ENCODE measurements around the gene F7.

F7 gene

DNA sequence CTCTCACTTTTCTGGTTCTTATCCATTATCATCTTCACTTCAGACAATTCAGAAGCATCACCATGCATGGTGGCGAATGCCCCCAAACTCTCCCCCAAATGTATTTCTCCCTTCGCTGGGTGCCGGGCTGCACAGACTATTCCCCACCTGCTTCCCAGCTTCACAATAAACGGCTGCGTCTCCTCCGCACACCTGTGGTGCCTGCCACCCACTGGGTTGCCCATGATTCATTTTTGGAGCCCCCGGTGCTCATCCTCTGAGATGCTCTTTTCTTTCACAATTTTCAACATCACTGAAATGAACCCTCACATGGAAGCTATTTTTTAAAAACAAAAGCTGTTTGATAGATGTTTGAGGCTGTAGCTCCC is 14.2 kb downstream of the F7 start:
- Histone ChIP-seq H3K27me3 (ENCODE audit: control insufficient read depth, insufficient read depth, low read length) (peaks cover 2% of the 10 kb centered on the region), H3K36me3 (ENCODE audit: control insufficient read depth, insufficient read depth, low read length) (no peaks in the 10 kb centered on the region), H3K9me3 (ENCODE audit: control insufficient read depth, low read length) (no peaks in the 10 kb centered on the region), H3K9ac (ENCODE audit: low read length) (no peak overlapping the region), H3K4me3 (ENCODE audit: low read length) (no peak overlapping the region), H3K4me1 (ENCODE audit: control insufficient read depth, insufficient read depth, low read length) (peaks cover 17% of the 10 kb centered on the region)

DNA sequence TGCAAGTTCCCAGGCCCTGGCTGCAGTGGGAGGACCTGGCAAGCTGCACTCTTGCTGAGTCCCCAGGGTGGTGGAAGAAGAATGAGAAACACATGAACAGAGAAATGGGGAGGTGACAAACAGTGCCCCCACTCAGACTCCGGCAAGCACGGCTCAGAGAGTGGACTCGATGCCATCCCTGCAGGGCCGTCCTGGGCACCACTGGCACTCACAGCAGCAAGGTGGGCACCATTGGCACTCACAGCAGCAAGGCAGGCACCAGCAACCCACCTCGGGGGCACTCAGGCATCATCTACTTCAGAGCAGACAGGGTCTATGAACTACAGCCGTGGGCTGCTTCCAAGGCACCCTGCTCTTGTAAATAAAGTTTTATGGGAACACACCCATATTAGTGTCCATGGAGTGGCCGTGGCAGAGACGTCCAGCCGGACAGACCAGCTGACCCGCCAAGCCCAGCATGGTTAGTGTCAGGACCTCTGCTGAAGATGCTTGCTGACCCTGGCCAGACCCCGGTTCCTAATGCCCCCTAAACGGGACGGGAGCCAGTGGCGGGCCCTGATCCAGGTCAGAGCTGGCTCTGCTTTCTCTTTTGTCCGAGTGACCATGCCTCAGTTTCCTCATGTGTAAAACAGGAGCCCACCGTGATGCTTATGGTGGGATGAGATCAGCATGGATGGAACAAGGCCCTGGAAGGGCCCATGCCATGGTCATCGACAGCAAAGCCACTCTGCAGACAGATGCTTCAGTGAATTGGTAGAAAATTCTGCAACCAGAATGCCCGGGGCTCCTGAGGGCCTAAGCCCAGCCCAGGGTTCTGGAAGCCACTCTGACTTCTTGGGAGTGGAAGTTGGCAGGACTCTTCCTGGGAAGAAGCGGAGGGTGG is 14.9 kb downstream of the F7 start:
- Histone ChIP-seq H3K4me1 (ENCODE audit: control insufficient read depth, insufficient read depth, low read length) (peaks cover 17% of the 10 kb centered on the region), H3K36me3 (ENCODE audit: control insufficient read depth, insufficient read depth, low read length) (no peaks in the 10 kb centered on the region), H3K9me3 (ENCODE audit: control insufficient read depth, low read length) (no peaks in the 10 kb centered on the region), H3K4me3 (ENCODE audit: low read length) (no peak overlapping the region), H3K9ac (ENCODE audit: low read length) (no peak overlapping the region), H3K27me3 (ENCODE audit: control insufficient read depth, insufficient read depth, low read length) (peaks cover 2% of the 10 kb centered on the region)

DNA sequence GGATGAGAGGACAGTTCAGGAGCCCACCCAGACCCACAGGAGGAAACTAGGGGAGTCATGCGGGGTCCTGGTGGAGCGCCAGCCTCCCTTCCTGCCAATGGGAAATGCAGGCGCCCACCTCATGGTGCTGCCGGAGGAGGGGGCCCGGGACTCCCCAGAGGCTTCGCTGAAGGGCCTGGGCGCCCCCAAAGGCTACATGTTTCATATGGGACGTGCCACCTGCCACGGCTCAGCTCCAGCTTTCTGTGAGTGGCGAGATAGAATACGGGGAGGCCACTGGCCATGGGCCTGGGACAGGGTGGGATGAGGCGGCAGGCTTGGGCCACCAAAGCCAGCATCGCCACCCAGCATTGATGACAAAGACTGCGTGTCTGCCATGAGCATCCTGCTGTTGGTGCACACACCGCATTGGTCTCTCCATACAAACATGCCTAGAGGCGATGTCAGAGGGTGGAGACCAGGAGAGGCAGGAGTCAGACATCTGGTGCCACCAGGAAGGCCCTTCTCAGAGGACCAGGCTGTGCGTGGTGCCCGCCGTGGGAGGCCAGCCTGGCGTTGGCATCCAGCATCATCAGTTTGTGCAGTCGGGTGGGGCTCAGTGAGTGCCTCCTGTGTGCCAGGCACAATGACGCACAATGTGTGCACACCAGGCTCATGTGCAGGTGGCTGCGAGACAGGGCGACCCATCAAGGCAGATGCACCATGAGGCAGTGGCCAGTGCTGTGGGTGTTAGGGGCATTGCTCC is 15.8 kb downstream of the F7 start:
- H3K27me3 ChIP-seq (ENCODE audit: control insufficient read depth, insufficient read depth, low read length), result no peaks in the 10 kb centered on the region
- no peak overlapping the region for H3K9ac ChIP-seq (ENCODE audit: low read length)
- H3K9me3 ChIP-seq (ENCODE audit: control insufficient read depth, low read length), result no peaks in the 10 kb centered on the region
- peaks cover 17% of the 10 kb centered on the region for H3K4me1 ChIP-seq (ENCODE audit: control insufficient read depth, insufficient read depth, low read length)
- no peaks in the 10 kb centered on the region for H3K36me3 ChIP-seq (ENCODE audit: control insufficient read depth, insufficient read depth, low read length)
- H3K4me3 ChIP-seq (ENCODE audit: low read length), result no peak overlapping the region

DNA sequence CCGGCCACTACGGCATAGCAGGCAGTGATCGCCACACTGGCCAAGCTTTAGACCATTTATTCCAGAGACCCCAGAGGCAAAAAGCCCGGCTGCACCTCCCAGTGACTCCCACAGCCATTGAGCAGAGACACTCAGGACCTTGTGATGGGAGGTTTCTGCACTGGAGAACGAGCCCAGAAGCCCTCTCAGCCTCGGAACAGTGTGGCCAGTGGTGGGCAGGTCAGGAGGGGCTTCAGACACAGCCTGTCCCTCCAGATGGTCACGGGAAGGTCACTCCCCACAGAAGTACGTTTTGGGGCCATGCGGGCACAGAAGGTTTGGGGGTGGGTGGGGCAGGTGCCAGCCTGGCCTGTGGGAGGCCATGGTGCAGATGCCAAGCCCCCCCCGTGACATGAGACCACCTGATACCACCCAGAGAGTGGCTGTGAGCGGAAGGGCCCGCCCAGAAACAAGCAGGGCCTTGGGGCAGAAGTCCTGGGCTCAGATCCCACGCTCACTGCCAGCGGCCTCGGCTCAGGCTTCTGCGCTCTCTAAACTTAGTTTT is 16.4 kb downstream of the F7 start:
- Histone ChIP-seq H3K9me3 (ENCODE audit: control insufficient read depth, low read length) (no peaks in the 10 kb centered on the region), H3K36me3 (ENCODE audit: control insufficient read depth, insufficient read depth, low read length) (no peaks in the 10 kb centered on the region), H3K4me1 (ENCODE audit: control insufficient read depth, insufficient read depth, low read length) (peaks cover 17% of the 10 kb centered on the region), H3K27me3 (ENCODE audit: control insufficient read depth, insufficient read depth, low read length) (no peaks in the 10 kb centered on the region), H3K9ac (ENCODE audit: low read length) (no peak overlapping the region), H3K4me3 (ENCODE audit: low read length) (no peak overlapping the region)

DNA sequence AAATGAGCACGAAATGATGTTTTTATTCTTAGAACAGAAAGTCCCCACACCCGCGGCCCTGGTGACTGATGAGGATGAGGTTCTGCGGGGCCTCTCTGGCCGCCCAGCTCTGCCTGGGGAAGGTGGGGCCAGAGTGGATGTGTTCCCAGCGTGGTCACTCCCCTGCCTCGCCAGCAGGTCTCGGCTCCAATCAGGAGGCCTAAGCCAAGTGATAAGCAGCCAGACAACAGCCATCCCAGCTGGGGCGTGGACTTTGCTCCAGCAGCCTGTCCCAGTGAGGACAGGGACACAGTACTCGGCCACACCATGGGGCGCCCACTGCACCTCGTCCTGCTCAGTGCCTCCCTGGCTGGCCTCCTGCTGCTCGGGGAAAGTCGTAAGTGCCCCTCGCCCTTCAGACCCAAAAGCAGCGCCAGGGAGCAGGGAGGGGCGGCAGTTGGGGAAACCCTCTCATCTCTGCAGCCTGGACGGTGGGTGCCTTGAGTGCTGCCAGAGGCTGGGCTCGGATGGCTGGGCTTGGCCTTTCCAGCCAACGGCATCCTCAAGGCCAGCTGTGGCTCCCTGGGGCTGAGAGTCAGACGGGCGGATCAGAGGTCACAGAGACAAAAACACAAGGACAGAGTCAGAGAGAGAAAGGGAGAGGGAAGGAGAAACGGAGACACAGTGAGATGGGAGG is 17.1 kb downstream of the F7 start, which contains the start of gene F10:
Gene F10 (plus strand): TSS at position 250 of the 676 bp plus-strand sequence. CDS start 57 bp downstream, at position 307.
- Histone ChIP-seq H3K36me3 (ENCODE audit: control insufficient read depth, insufficient read depth, low read length) (no peaks in the 10 kb centered on the region), H3K9me3 (ENCODE audit: control insufficient read depth, low read length) (no peaks in the 10 kb centered on the region), H3K4me1 (ENCODE audit: control insufficient read depth, insufficient read depth, low read length) (peaks cover 17% of the 10 kb centered on the region), H3K4me3 (ENCODE audit: low read length) (peak within 1 kb of the TSS; percentile 8), H3K27me3 (ENCODE audit: control insufficient read depth, insufficient read depth, low read length) (peaks cover 1% of the 10 kb centered on the region), H3K9ac (ENCODE audit: low read length) (peak within 1 kb of the TSS; percentile 53)

DNA sequence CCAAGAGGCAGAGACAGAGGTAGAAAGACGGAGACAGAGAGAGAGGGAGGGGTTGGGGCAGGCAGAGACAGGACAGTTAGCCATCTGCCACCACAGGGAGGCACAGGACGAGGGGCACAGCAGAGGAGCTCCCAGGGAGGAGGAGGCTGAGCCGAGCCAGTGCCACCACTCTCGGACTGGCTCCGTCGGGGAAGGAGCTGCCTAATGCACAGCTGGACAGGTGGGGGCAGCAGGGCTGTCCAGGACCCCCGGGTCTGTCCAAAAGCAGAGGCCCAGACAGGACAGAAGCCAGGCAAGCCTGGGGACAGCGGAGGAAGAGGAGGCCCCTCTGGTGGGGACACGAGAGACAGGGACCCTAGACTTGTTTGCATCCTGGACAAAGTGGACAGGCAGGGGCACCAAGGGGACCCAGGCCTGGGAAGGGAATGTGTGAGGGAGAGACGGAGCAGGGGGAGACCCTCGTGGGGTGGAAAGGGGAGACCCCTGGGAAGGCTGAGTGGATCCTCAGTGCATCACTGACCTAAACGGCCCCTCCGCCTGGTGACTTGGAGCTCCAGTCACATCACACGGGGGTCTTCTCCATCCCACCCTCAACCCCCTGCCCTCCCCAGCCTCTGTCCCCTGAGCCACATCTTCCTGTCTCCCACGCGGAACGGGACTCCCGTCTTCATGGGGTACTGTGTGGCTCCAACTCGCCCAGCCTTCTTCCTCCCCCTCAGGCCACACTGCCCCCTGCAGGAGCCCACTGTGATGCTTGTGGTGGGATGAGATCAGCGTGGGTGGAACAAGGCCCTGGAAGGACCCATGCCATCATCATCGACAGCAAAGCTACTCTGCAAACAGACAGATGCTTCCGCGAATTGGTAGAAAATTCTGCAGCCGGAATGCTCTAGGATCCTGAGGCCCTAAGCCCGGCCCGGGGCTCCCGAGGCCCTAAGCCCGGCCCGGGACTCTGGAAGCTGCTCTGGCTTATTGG is 17.9 kb downstream of the F7 start:
- H3K4me1 ChIP-seq (ENCODE audit: control insufficient read depth, insufficient read depth, low read length), result peaks cover 17% of the 10 kb centered on the region
- peak overlapping the region; percentile 8 for H3K4me3 ChIP-seq (ENCODE audit: low read length)
- peaks cover 7% of the 10 kb centered on the region for H3K27me3 ChIP-seq (ENCODE audit: control insufficient read depth, insufficient read depth, low read length)
- H3K9me3 ChIP-seq (ENCODE audit: control insufficient read depth, low read length), result no peaks in the 10 kb centered on the region
- no peaks in the 10 kb centered on the region for H3K36me3 ChIP-seq (ENCODE audit: control insufficient read depth, insufficient read depth, low read length)
- peak overlapping the region; percentile 53 for H3K9ac ChIP-seq (ENCODE audit: low read length)

DNA sequence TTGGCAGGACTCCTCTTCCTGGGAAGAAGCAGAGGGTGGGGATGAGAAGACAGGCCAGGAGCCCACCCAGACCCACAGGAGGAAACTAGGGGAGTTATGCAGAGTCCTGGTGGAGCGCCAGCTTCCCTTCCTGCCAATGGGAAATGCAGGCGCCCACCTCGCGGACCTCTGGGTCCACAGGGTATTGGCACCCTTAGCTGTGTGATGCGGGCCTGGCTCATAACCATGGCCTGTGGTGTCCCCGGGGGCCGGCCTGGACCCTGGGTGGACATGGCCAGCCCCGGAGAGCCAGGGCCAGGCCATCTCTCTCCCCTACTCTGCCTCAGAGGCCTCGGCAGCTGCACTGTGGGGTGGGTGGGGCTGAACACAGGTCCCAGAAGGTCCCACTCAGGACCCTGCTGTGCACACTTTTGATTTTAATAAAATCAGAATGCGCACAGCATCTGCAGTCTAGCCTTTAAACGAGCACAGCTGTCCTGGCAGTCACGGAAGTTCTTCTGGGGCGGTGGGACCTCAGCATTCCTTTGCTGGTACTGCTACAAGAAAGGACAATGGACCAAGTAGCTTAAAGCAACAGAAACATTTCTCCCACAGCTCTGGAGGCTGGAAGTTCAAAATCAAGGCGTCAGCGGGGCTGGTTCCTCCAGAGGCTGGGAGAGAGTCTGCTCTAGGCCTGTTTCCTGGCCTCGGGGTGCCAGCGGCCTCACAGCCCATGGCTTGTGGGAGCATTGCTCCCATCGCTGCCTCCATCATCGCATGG is 18.8 kb downstream of the F7 start:
- H3K36me3 ChIP-seq (ENCODE audit: control insufficient read depth, insufficient read depth, low read length), result no peaks in the 10 kb centered on the region
- H3K9ac ChIP-seq (ENCODE audit: low read length), result no peak overlapping the region
- H3K27me3 ChIP-seq (ENCODE audit: control insufficient read depth, insufficient read depth, low read length), result peaks cover 7% of the 10 kb centered on the region
- peaks cover 17% of the 10 kb centered on the region for H3K4me1 ChIP-seq (ENCODE audit: control insufficient read depth, insufficient read depth, low read length)
- no peak overlapping the region for H3K4me3 ChIP-seq (ENCODE audit: low read length)
- H3K9me3 ChIP-seq (ENCODE audit: control insufficient read depth, low read length), result no peaks in the 10 kb centered on the region

DNA sequence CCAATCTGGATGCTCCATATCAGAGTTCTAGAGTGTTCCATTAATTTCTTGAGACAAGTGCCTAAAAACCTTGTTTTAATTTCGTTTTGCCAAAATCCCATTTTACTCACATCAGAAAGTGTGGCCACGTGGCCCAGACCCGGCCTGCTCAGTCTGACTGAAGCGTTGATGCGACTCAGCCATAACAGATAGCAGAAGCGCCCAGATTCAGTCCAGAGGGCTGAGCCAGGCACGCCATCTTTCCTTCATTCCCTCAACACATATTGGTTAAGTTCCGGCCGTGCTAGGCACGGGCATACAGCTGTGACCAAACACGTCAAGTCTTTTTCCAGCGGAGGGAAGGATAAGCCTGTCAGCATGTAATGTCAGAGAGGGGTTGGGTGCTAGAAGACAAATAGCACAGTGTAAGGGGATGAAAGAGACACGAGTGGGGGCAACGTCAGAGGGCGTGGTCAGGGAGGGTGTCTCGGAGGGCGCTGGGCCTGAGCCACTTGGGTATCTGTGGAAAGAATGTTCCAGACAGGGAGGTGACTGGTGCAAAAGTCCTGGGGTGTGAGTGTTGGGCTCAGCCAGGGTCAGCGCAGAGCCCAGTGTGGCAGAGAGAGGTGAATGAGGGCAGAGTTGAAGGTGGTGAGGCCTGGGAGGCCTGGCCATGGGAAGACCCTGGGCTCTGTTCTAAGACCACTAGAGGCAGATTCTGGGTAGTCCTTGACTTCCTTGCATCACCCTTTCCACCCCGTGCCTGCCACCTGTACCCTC is 20.1 kb downstream of the F7 start:
- Histone ChIP-seq H3K36me3 (ENCODE audit: control insufficient read depth, insufficient read depth, low read length) (no peaks in the 10 kb centered on the region), H3K9me3 (ENCODE audit: control insufficient read depth, low read length) (no peaks in the 10 kb centered on the region), H3K27me3 (ENCODE audit: control insufficient read depth, insufficient read depth, low read length) (peaks cover 15% of the 10 kb centered on the region), H3K4me3 (ENCODE audit: low read length) (no peak overlapping the region), H3K9ac (ENCODE audit: low read length) (no peak overlapping the region), H3K4me1 (ENCODE audit: control insufficient read depth, insufficient read depth, low read length) (peaks cover 17% of the 10 kb centered on the region)

DNA sequence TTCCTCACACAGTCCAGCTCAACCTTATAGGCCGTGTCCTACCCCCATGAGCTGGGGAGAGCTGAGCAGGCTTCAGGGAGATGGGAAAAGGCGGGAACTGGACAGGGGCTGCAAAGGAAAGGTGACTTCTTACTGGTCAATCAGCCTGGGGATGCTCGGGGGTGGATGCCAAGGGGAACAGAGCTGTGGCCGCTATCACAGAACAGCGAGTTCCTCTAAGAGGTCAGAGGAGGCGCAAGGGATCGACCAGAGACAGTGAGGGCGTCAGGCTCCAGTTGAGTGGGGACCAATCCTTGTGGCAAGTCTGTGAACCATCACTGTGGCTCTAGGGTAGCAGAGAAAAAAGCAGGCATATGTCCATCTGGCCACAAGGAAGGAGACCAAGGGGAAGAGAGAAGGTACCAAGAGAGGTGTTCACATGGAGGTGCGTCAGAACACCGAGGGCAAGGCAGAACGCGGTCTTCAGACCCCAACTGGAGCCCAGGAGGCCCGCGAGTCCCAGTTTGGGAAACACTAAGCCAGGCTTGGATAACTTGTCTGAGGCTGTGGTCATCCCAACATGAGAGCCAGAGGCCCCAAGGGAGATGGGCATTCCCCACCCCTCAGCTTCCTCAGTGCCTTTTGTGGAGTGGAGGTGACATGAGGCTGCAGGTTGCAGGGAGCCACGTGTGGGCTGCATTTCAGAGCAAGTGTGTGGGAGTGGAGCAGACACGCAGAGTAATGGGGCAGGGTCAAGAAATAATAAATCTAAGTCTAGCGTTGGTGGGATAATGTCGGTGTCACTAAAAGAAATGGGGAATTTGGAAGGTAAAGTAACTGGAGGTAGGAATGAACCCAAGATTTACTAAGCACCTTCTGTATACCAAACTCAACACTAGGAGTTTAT is 20.9 kb downstream of the F7 start:
- Histone ChIP-seq H3K4me1 (ENCODE audit: control insufficient read depth, insufficient read depth, low read length) (peaks cover 17% of the 10 kb centered on the region), H3K27me3 (ENCODE audit: control insufficient read depth, insufficient read depth, low read length) (peaks cover 15% of the 10 kb centered on the region)

More for the DNA sequence above, 20.9 kb downstream of the F7 start:
- Histone ChIP-seq H3K9ac (ENCODE audit: low read length) (no peak overlapping the region), H3K4me3 (ENCODE audit: low read length) (no peak overlapping the region), H3K36me3 (ENCODE audit: control insufficient read depth, insufficient read depth, low read length) (no peaks in the 10 kb centered on the region), H3K9me3 (ENCODE audit: control insufficient read depth, low read length) (no peaks in the 10 kb centered on the region)

All from mucosa of stomach (tissue), 1 donor.